SJSA1 (cell line): ENCODE results near the gene TRPM2. TPM values are rescaled to one million over a fixed set of nuclear protein-coding genes. Genes with fewer than 3 reads are reported as not detected.

Experiments
- DNase-seq, 2 experiments: peaks; one replicate each; pipeline ENCODE4 v3.0.0-alpha.2; 2015 to 2020; ENCODE audit warnings: low spot score in 2 of 2, low read depth in 1 of 2
- H3K27ac ChIP-seq: fragments of 250-450 bp; sonication (Bioruptor Pico); 2 replicates; pipeline ENCODE4 v1.5.1; 2020; ENCODE audit warnings: mild to moderate bottlenecking, moderate library complexity
- H3K27me3 ChIP-seq: fragments of 250-450 bp; sonication (Bioruptor Pico); replicated peaks from 2 replicates; pipeline ENCODE4 v1.5.1; 2020; ENCODE audit warnings: mild to moderate bottlenecking, moderate library complexity
- H3K36me3 ChIP-seq: fragments of 250-450 bp; sonication (Bioruptor Pico); 2 replicates; pipeline ENCODE4 v1.5.1; 2020; ENCODE audit warnings: mild to moderate bottlenecking
- H3K4me1 ChIP-seq: fragments of 250-450 bp; sonication (Bioruptor Pico); replicated peaks from 2 replicates; pipeline ENCODE4 v1.6.1; 2021; ENCODE audit warnings: mild to moderate bottlenecking
- H3K4me3 ChIP-seq: fragments of 250-450 bp; sonication (Bioruptor Pico); 2 replicates; pipeline ENCODE4 v1.5.1; 2020; ENCODE audit warnings: mild to moderate bottlenecking
- H3K9me3 ChIP-seq: fragments of 250-450 bp; sonication (Bioruptor Pico); replicated peaks from 2 replicates; pipeline ENCODE4 v1.5.1; 2020; ENCODE audit warnings: mild to moderate bottlenecking
- total RNA-seq: library from RNA; depleted of rRNA; stranded (reverse); fragments of >200 nt; shearing (Covaris generic); gene quantifications from 2 replicates; pipeline ENCODE4 v1.2.3, GENCODE V29; 2014

TRPM2 gene
- total RNA-seq, 1 experiment from 2014 or later = 16.1 TPM

DNA sequence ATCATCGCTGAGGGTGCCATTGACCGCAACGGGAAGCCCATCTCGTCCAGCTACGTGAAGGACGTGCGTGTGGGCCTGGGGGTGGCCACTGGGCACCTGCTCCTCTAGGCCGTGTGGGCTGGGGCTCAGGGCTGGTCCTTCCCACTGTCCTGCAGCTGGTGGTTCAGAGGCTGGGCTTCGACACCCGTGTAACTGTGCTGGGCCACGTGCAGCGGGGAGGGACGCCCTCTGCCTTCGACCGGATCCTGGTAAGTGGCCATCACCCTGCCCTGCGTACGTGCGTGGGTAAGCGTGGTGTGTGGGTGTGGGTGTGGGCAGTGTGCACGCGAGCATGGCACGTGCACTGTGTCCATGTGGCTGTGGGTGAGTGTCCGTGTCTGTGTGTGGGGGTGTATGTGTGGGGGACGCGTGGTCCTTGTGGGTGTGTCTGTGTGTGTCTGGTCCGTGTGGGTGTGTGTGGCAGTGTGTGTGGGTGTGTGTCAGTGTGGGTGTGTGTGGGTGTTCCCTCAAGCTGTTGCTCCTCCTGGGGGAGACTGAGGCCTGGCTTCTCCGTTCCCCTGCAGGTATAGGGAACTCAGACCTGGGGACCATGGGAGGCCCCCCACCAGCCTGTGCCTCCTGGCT, 37.0 kb upstream of the TRPM2 start:
- Histone ChIP-seq H3K27me3 (no peaks in the 10 kb centered on the region), H3K27ac (no peak overlapping the region), H3K9me3 (no peaks in the 10 kb centered on the region), H3K4me1 (no peaks in the 10 kb centered on the region), H3K36me3 (peaks cover 63% of the 10 kb centered on the region), H3K4me3 (no peak overlapping the region)
- no peak for DNase-seq

- DNase-seq = no peak
- Histone ChIP-seq H3K27me3 (no peaks in the 10 kb centered on the region), H3K4me3 (no peak overlapping the region), H3K27ac (no peak overlapping the region), H3K9me3 (no peaks in the 10 kb centered on the region), H3K4me1 (no peaks in the 10 kb centered on the region), H3K36me3 (peaks cover 62% of the 10 kb centered on the region)
Measured at GRCh38 chr21:44317241-44317782, 36.1 kb upstream of the TRPM2 start.

DNA sequence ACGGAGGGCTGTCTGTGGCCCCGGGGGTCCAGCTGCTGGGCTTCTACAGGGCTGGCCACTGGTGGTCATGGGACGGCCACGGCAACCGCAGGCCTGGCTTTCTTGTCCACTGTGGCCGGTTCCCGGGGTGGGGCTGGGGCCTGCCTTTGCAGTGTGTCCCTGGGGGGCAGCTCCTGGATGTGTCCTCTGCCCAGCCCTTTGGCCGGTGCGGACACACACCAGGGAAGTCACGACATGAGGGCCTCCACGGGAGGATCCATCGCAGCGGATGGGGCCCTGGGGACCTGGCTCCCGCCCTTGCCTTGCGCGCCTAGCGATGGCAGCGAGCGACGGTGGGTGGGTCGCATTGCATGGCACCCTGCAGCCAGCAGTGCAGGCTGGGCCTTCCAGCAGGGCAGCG, 35.5 kb upstream of the TRPM2 start:
- DNase-seq = no peak
- Histone ChIP-seq H3K27me3 (no peaks in the 10 kb centered on the region), H3K4me1 (no peaks in the 10 kb centered on the region), H3K36me3 (peaks cover 60% of the 10 kb centered on the region), H3K4me3 (no peak overlapping the region), H3K9me3 (no peaks in the 10 kb centered on the region), H3K27ac (no peak overlapping the region)

- DNase-seq = no peak
- no peaks in the 10 kb centered on the region for H3K9me3 ChIP-seq
- H3K27ac ChIP-seq = no peak overlapping the region
- no peak overlapping the region for H3K4me3 ChIP-seq
- peaks cover 60% of the 10 kb centered on the region for H3K36me3 ChIP-seq
- H3K27me3 ChIP-seq = no peaks in the 10 kb centered on the region
- H3K4me1 ChIP-seq = no peaks in the 10 kb centered on the region
Measured at GRCh38 chr21:44318489-44319285, 34.7 kb upstream of the TRPM2 start.

DNA sequence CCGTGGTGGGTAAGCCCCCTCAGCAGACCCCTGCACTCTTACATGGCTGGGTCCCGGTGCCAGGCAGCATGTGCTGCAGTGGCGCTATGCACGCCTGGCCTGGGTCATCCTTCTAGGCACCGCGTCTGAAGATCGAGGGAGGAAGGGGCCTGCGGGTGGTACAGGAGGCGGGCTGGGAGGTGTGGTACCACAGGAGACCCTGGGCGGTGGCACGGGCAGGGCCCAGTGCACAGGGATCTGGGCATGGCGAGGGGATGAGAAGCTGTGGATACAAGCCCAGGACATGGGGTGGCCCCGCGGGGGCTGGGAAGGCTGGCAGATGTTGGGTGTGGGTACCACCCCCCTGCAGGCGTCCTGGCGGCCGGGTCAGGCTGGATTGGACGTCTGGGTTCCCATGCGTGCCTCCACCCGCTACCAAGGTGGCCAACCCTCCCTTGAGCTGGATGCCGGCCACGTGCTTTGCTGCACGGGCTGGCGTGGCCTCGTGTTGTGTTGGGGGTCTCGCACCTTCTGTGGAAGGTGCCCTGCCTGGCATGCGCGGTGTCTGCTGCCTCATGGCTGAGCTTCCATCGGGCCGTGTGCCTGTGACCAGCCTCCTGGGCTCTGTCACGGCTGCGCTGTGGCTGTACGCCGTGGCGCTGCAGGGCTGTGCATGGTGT, 33.9 kb upstream of the TRPM2 start:
- H3K4me3 ChIP-seq = no peak overlapping the region

DNA sequence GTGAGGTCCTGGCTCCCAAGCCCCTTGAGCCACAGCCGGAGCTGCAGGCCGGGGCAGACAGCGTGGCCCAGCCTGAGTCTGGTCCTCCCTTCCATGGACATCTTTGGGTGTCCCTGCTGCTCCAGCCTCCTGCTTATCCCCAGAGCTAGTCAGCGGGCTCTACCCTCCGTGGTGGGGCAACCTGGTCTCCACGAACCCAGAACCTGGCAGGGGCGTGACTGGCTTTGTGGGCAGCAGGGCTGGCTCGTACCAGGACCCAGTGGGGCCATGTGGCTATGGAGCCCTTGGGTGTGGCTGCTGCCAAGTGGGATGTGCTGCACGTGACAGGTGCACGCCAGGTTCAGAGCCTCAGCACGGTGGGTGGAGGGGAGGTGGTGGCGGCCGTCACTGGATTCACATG, 32.6 kb upstream of the TRPM2 start:
- Histone ChIP-seq H3K4me1 (no peaks in the 10 kb centered on the region), H3K4me3 (no peak overlapping the region), H3K9me3 (no peaks in the 10 kb centered on the region)

More for the DNA sequence above, 33.9 kb upstream of the TRPM2 start:
- DNase-seq = no peak
- Histone ChIP-seq H3K27ac (no peak overlapping the region), H3K27me3 (no peaks in the 10 kb centered on the region), H3K4me1 (no peaks in the 10 kb centered on the region), H3K36me3 (peaks cover 62% of the 10 kb centered on the region), H3K9me3 (no peaks in the 10 kb centered on the region)

DNA sequence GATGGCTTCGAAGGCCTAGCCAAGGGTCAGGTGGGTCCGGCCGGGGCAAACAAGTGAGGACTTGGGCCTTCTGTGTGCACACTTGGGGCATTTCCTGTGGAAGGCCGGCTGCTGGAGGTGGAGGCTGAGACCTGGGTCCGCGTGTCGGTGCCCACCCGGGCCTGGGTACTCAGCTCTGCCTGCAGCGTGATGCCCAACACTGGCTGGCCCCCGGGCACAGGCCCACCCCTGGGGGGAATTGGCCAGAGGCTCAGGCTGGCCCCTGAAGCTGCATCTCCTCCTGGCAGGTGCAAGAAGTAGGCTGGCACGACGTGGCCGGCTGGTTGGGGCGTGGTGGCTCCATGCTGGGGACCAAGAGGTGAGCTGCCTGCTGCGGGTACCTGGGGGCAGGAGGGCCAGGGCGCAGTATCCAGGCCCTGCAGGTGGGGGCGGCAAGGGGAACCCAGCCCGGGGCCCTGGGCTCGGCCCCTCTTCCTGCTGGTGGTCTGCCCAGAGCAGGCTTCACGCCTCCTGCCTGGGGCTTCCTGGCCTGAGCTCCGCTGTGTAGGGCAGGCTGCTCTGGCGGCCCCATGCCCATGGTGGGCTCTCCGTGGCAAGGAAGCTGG, 31.5 kb upstream of the TRPM2 start:
- H3K27ac ChIP-seq = no peak overlapping the region
- DNase-seq = no peak
- no peaks in the 10 kb centered on the region for H3K9me3 ChIP-seq
- H3K4me1 ChIP-seq = no peaks in the 10 kb centered on the region
- H3K36me3 ChIP-seq = peaks cover 69% of the 10 kb centered on the region
- H3K4me3 ChIP-seq = no peak overlapping the region
- no peaks in the 10 kb centered on the region for H3K27me3 ChIP-seq

More for the DNA sequence above, 32.6 kb upstream of the TRPM2 start:
- no peak for DNase-seq
- no peaks in the 10 kb centered on the region for H3K27me3 ChIP-seq
- no peak overlapping the region for H3K27ac ChIP-seq
- peaks cover 63% of the 10 kb centered on the region for H3K36me3 ChIP-seq

GRCh38 chr21:44322621-44323325, 30.6 kb upstream of the TRPM2 start:
- Histone ChIP-seq H3K9me3 (no peaks in the 10 kb centered on the region), H3K4me3 (no peak overlapping the region), H3K36me3 (peaks cover 78% of the 10 kb centered on the region), H3K4me1 (no peaks in the 10 kb centered on the region), H3K27ac (no peak overlapping the region), H3K27me3 (no peaks in the 10 kb centered on the region)
- no peak for DNase-seq

GRCh38 chr21:44323591-44323990, 29.8 kb upstream of the TRPM2 start:
- H3K4me3 ChIP-seq = no peak overlapping the region
- no peaks in the 10 kb centered on the region for H3K9me3 ChIP-seq
- H3K36me3 ChIP-seq = peaks cover 79% of the 10 kb centered on the region
- no peaks in the 10 kb centered on the region for H3K27me3 ChIP-seq
- H3K4me1 ChIP-seq = no peaks in the 10 kb centered on the region
- no peak for DNase-seq
- H3K27ac ChIP-seq = no peak overlapping the region

GRCh38 chr21:44324106-44324853, 29.1 kb upstream of the TRPM2 start:
- H3K4me3 ChIP-seq = no peak overlapping the region
- no peaks in the 10 kb centered on the region for H3K9me3 ChIP-seq
- H3K27ac ChIP-seq = no peak overlapping the region
- H3K36me3 ChIP-seq = peaks cover 74% of the 10 kb centered on the region
- no peak for DNase-seq
- no peaks in the 10 kb centered on the region for H3K4me1 ChIP-seq
- no peaks in the 10 kb centered on the region for H3K27me3 ChIP-seq

DNA sequence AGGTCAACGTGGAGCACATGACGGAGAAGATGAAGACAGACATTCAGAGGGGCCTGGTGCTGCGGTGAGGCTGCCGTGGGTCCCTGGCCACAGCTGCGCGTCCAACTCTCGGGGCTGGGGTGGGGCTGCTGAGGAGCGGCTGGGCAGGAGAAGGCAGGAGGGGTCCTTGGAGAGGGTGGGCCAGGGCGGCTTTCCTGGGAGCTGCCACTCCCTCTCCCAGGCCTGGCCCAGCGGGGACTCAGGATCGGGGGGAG, 28.6 kb upstream of the TRPM2 start:
- DNase-seq = no peak
- Histone ChIP-seq H3K4me3 (no peak overlapping the region), H3K27ac (no peak overlapping the region), H3K9me3 (no peaks in the 10 kb centered on the region), H3K27me3 (no peaks in the 10 kb centered on the region), H3K36me3 (peaks cover 69% of the 10 kb centered on the region), H3K4me1 (no peaks in the 10 kb centered on the region)

DNA sequence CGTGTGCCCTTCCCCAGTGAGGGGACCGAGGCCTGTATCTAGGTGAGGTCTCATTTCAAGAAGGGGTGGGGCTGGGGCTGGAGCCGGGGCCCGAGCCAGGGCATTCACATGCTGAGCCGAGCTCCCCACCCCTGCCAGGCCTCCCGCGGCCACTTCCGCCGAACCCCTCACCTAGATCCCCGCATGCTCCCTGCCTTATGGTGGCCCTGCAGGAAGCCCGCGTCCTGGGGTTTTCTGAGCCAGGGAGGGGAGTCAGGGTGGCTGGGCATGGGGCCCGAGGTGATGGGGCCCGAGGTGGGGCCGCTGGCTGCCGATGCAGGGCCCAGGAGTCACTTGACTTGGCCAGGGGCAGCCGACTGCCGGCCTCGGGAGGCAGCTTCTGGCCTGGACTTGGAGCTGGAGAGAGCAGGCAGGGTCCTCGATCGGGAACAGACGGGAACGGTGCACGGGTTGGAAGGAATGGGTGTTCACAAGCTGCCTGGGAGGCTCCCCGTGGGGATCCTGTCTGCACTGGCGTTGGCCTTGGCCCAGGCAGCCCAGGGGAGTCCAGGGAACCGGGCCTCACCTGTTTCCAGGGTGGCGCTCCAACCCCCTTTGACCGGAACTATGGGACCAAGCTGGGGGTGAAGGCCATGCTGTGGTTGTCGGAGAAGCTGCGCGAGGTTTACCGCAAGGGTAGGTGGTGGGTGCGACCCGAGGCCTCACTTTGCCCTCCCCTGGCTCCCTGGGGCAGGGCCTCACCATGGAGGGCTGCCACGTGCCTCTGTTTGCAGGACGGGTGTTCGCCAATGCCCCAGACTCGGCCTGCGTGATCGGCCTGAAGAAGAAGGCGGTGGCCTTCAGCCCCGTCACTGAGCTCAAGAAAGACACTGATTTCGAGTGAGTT, 27.8 kb upstream of the TRPM2 start:
- no peaks in the 10 kb centered on the region for H3K27me3 ChIP-seq
- DNase-seq = no peak
- H3K4me3 ChIP-seq = no peak overlapping the region
- no peaks in the 10 kb centered on the region for H3K4me1 ChIP-seq
- no peak overlapping the region for H3K27ac ChIP-seq
- H3K9me3 ChIP-seq = no peaks in the 10 kb centered on the region
- H3K36me3 ChIP-seq = peaks cover 64% of the 10 kb centered on the region
